HCT116 (cell line): Measurements from ENCODE around the gene NPPC.

ENCODE experiments used
- CTCF ChIP-seq, 3 experiments: fragments of 200-600 bp in 1 of 3; sonication (generic) in 1 of 3; IDR thresholded peaks in 2 of 3; conservative IDR thresholded peaks in 1 of 3; 2 replicates each; pipeline ENCODE4 v1.5.1; 2012 to 2017; ENCODE audit warnings: low read depth in 2 of 3, low read length in 2 of 3, antibody characterized with exemption in 1 of 3, borderline replicate concordance in 1 of 3, control low read depth in 1 of 3, mild to moderate bottlenecking in 1 of 3, mixed read lengths in 1 of 3, mixed run types in 1 of 3, moderate library complexity in 1 of 3; ENCODE audit not compliant: insufficient read depth in 1 of 3
- ELF1 ChIP-seq: IDR thresholded peaks from 2 replicates; pipeline ENCODE4 v1.6.1; 2012; ENCODE audit warnings: low read depth, borderline replicate concordance
- EZH2 ChIP-seq: fragments of 200-600 bp; sonication (generic); IDR thresholded peaks from 2 replicates; pipeline ENCODE4 v1.6.1; 2017; ENCODE audit warnings: antibody characterized with exemption, mixed run types
- EZH2phosphoT487 ChIP-seq: fragments of 200-600 bp; IDR thresholded peaks from 2 replicates; pipeline ENCODE4 v1.6.1; 2018; ENCODE audit warnings: antibody characterized with exemption, borderline replicate concordance
- JUND ChIP-seq: IDR thresholded peaks from 2 replicates; pipeline ENCODE4 v1.6.1; 2012
- POLR2A ChIP-seq: IDR thresholded peaks from 2 replicates; pipeline ENCODE4 v1.7.0; 2011; ENCODE audit warnings: borderline replicate concordance; ENCODE audit not compliant: insufficient read depth, insufficient read length; ENCODE audit errors: extremely low read depth
- POLR2AphosphoS5 ChIP-seq: IDR thresholded peaks from 2 replicates; pipeline ENCODE4 v1.6.1; 2011; ENCODE audit warnings: mild to moderate bottlenecking, low read depth, low read length, moderate library complexity
- RAD21 ChIP-seq: IDR thresholded peaks from 2 replicates; pipeline ENCODE4 v1.6.1; 2012; ENCODE audit warnings: low read depth, mild to moderate bottlenecking
- SP1 ChIP-seq: IDR thresholded peaks from 2 replicates; pipeline ENCODE4 v1.6.1; 2012; ENCODE audit warnings: low read depth
- TCF7L2 ChIP-seq: IDR thresholded peaks from 2 replicates; pipeline ENCODE4 v1.7.0; 2011; ENCODE audit warnings: borderline replicate concordance, inconsistent platforms; ENCODE audit not compliant: insufficient read depth, insufficient read length; ENCODE audit errors: extremely low read depth

GRCh38 chr2:231957913-231958763 lies 31.9 kb upstream of the NPPC start:
- TF ChIP-seq CTCF (IDR thresholded peaks at IDR 0.05 in 2 of 3, conservative IDR thresholded peaks at IDR 0.05 in 1 of 3; ENCODE audit: borderline replicate concordance in 1 of 3, insufficient read depth in 1 of 3, low read depth in 2 of 3, low read length in 2 of 3) (no peak), SP1 (no peak), ELF1 (no peak), EZH2phosphoT487 (no peak), POLR2A (no peak), RAD21 (no peak), JUND (no peak), EZH2 (no peak), POLR2AphosphoS5 (no peak), TCF7L2 (no peak)
